Stimulated activated CD4-positive, alpha-beta T cell treated with anti-CD3 and anti-CD28 coated beads, Interleukin-2, amount 100 ng/mL, for 24 hours (primary cell): ENCODE data around the gene GGTA1.
"Not testable (repeated sequence)": the region's sequence is repeated elsewhere in the genome, so short reads cannot be mapped to it uniquely, and the experiment has no call there.

Experiments
- DNase-seq, 2 donors: peaks; one replicate each; pipeline ENCODE4 v3.0.0-alpha.2; 2020

GGTA1 gene

DNA sequence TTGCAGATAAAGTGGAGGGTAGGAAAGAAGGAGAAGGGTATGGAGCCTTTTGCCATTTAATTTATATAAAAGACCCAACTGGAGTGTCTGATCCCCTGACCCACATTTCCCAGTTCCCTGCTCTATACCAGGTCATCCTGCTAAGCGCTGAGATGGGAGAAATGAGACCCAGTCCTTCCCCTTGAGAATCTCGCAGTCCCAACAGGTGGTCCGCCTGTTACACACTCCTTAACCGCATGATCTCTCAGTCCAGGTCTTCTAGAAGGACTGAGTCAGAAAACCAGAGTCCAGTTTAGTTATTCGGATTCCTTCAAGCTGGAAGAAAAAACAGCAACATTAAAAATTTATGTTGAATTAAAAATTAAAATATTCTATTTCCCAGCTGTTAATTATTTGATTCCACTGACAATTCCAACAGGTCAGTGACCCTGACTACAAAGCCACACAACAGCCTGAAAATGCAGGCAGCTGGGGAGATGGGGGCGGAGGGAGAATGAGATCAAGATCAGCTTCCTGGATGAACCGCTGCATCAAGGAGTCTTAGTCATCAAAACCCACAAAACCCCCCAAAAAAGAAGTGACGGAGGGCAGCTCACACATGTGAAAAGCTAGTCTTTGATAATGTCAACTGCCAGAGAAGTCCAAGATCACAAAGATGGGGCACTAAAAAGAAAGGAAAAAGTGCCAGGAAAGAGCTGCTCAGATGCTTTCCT is 44.0 kb downstream of the GGTA1 start:
- DNase-seq, result peak in 1 of 2 donors; percentile 29

DNA sequence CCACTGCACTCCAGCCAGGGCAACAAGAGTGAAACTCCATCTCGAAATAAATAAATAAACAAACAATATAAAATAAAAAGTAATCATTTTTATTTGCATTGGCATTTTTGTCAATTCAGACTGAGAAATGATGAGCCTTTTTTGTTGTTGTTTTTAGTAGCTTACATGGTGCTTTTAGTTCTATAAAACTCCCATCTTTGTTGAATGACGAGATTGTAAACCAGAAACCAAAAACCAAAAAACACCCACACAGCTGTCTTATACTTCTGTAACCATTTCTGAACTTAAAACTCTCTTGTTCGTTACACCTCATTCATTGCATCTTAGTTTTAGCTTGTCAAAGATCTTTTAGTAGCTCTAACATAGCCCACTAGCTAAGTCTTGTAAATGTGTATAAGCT is 44.7 kb downstream of the GGTA1 start:
- no peak for DNase-seq

DNA sequence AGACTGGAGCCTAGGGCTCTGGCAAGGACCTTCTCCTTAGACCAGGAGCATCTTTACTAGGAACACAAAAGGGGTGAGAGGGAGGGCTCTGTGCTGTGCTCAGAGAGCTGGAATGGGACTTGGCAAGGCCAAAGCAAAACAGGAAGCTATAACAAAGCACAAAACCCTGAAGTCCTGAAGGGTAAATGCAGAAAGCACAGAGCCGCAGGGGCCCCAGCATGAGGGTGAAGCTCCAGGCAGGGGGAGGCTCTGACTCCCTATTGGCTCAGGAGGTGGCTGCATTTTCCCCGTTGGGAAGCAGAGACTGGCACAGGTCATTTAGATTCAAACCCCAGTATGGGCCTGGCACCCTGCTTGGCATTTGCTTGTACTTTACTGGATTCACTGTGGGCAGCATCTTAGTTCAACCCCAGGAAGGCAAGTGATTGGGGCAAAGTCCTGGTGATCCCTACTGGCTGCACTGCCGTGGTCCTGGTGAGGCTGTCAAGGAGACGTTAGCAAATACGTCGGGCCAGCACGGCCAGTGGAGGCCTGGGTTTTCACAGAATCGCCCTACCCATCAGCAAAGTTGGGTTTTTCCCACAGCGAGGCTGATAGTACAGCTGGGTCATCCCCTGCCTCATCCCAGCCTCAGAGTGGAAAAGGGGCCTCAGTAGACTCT is 46.3 kb downstream of the GGTA1 start:
- DNase-seq, result no peak

DNA sequence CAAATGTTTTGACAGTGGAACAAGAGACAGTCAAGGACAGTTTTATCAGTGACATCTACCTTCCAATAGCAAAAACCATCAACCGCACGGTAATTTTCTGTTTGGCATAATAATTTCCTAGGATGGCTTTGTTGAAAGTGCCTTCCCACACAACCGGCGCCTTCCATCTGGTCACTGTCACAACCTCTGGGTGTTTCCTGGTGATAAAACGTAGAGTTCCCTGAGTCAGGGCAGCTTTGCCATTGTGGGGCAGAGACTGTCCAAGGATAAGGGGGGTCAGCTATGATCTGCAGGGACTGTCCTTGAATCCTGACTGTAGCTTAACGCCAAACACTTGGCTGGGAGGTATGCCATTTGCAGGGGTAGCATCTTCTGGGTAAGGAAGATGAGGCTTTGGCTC is 47.6 kb downstream of the GGTA1 start:
- no peak for DNase-seq

DNA sequence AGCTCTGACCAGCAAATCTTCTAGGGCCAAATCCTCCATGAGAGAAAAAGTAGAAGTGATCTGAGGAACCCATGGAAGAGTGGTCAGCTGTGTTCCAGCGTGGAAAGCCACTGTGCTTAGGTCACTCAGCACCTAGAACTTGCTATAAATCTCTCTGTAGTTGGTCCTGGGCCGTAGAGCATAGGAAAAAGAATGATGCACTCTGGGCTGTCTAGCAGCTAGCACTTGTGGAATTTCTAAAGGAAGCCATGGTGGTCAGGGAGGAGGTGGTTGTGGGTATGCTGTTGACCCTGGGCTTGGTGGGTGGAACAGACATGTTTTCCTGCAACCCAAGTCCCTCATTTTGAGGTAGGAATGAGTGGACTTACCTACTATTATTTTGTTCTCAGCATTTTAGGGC is 48.1 kb downstream of the GGTA1 start:
- no peak for DNase-seq

DNA sequence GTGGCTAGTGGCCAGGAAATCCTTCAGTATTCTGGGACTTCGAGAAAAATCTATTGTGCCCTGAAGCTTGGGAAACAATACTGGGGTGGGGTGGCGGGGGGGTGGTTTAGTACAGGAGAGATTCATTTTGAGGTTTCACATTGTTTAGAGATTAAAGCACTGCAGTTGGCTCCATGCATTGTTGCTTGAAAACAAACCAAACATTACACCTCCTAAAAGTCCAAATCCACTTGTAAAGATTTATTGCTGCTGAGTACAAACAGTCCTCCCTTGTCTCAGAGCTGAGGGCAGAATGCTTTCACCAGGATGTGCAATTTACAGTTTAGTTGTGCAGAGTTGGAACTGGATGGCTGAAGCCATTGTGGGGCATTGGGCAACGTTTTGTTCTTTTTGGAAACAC is 49.4 kb downstream of the GGTA1 start:
- DNase-seq, result no peak

DNA sequence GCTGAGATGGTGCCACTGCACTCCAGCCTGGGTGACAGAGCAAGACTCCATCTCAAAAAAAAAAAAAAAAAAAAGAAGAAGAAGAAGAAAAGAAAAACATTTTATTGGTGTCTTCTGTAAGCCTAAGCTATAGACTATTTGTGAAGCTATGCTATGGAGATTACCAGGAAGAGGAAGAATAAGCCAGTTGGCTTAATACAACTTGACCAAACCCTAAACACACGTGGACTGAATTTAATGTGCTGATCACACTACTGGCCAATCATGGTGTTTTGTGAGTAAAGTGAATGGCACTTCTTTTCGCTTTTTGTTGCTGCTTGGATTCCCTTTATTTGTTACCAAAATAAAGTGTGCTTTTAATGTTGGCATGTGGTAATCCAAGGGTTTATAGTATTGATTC is 49.9 kb downstream of the GGTA1 start:
- no peak for DNase-seq

DNA sequence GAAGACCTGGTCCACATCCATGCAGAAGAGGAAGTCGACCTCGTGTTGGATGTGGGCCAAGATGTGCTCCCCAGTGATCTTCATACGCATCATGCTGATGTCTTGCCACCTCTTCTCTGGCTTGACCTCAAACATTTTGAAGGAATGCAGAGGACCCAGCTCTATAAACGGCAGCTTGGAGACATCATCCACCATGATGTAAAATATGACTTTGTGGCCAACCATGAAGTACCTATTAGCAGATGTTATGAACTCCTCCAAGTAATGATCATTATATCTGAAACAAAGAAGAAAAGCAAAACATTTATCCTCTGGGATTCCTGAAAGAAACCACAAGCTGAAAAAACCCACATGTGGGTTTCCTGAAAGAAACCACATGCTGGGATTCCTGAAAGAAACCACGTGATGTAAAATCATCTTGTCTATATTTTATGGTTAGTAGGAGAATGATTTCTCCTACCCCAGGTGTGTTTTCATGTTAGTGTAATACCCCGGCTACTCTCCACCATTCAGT is 52.3 kb downstream of the GGTA1 start:
- no peak for DNase-seq

DNA sequence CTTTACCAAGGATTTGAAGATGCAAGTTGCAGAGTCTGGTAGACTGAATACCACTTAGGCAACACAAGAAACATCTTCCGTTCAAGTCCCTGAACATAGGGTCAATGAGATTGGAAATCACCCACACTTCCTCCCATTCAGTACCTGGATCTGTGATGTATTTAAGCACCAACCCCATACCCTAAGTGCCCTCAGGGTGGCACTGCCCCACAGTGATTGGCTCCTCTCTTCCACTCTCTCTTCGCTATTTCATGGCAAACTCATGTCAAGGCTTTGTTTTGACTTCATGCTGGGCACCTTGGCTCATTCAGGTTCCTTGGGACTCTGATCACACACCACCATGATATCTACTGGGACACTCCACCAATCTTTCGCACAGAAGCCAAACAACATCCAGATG is 53.7 kb downstream of the GGTA1 start:
- no peak for DNase-seq

DNA sequence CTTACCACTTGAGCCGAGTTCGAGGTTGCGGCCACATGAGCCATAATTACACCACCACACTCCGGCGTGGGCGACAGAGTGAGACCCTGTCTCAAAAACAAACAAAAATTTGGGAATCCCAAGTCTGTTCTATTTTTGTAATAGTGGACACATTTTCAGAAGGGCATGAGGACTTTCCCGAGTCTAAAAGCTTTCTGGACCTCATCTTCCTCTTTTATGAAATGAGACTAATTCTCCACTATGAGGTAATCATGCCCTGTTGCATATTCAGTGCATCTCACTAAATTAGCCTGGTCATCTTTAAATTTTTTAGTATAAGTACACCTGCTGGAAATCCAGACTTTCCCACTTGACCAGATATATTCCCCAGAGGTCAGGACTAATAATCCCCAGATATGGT is 55.7 kb downstream of the GGTA1 start:
- DNase-seq, result no peak

DNA sequence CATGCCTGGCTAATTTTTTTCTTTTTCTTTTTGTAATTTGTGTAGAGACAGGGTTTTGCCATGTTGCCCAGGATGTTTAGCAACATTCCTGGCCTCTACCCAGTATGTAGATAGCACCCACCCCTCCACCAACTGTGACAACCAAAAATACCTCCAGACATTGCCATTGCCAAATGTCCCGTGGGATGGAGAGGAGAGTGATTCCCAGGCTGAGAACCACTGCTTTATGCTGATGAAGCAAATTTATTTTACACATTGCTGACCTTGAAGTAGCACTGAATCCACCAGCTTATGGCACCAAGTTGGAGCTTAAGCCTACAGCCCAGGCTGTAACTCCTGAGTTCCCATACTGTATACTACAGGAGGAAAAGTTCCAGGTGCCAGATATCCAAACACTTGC is 58.5 kb downstream of the GGTA1 start:
- DNase-seq, result no peak

DNA sequence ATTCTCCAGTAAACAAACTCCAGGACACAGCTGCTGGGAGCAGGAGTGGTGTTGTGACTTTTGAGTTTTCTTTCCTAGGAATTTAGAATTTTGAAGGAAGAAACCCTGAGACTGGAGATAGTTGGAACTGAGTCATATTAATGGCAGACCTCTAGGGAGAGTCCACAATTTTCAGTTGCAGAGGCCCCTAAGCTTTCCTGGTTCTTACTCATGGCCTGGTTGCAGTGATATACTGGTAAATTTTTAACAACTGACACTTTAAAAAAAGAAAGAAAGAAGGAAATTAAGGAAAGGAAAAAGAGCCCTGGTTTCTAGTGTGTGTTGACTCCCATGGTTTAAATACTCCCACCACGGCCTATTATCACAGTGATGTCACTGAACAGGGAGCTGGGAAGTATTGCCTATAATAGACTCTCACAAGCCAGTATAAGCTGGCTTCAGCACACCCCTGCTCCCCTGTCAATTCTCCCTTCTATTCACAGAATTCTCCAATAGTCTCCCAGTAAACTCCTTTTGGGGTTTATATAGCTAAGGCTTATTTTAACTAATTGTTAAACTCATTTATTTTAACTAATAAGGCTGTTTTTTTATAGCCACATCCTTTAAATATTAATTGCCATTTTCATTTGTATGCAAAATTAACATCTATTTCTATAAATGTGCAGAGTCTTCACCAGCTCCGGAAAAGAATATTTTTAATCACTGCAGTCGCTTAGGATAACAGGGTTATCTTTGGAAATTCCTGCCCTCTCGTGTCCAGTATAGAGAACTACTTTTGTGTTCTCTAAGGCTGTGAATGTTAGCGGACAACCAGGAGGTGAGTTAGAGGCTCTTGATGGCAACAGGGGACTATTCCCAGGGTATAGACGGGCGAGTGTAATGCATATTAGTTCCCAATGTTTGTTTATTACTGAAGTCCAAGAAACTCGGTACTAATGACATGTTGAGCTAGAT is 59.7 kb downstream of the GGTA1 start:
- DNase-seq, result no peak

DNA sequence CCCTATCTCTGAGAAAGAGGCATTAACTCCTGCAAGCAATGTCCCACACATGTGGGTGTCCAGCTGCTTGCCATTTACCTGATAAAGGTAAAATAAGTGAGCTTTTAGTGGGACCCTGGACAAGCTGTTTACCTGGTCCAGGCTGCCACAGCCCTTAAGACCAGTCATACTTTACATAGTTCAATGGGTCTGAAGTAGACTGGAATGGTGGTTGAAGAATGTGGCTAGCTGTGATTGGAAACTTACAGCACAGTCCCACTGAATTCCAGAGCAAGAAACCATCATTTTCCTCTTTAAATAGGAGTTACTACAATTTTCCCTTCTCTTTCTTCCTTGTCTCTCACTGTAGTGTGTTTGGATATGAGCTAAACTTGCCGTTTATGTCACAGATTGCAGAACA is 60.6 kb downstream of the GGTA1 start:
- DNase-seq, result no peak

DNA sequence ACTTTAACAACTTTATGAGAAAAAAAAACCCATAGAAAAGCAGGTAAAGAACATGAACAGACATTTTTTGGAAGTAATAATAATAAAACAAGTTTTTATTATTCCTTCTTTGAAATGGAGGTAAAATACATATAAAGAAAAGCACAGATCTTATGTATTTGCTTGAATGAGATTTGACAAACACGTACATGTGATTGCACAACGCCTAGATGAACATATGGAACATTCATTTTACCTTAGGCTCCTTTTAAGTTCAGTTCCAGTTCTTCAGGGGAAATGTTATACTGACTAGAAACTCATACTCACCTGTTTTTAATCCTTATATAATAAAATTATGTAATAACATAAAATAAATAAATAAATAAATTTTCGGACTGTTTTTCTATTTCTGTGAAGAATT is 61.8 kb downstream of the GGTA1 start:
- DNase-seq, result no peak

DNA sequence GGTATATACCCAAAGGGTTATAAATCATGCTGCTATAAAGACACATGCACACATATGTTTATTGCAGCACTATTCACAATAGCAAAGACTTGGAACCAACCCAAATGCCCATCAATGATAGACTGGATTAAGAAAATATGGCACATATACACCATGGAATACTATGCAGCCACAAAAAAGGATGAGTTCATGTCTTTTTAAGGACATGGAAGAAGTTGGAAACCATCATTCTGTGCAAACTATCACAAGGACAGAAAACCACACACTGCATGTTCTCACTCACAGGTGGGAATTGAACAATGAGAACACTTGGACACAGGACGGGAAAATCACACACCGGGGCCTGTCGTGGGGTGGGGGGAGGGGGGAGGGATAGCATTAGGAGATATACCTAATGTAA is 62.6 kb downstream of the GGTA1 start:
- not testable (repeated sequence) for DNase-seq

DNA sequence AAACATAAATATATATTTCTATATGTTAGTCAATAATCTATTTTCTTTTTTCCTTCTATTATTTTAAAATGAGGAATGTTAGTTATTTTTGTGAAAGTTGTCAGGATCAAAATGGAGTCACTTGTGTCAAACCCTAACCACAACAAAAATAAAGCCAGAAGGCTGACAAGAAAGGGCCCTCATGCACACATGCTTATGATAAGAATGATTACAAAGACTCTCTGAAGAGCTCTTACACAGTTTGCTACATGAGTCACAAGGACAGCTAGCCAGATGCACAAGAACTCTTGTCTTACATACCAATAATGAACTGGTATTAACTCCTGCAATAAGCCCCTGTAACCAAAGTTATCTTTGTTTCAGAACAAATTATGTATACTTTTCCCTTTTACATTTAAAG is 64.7 kb downstream of the GGTA1 start:
- no peak for DNase-seq

DNA sequence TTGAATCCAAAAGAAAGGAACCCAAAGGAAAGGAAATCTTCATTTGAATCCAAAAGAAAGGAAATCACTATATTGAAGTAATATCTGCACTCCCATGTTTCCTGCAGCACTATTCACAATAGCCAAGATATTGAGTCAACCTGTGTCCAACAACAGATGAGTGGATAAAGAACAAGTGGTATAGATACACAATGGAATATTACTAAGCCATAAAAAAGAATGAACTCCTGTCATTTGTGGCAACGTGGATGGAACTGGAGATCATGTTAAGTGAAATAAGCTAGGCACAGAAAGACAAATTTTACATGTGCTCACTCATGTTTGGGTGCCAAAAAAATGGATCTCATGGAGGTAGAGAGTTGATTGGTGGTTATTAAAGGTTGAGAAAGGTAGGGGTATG is 71.7 kb downstream of the GGTA1 start:
- DNase-seq, result no peak

DNA sequence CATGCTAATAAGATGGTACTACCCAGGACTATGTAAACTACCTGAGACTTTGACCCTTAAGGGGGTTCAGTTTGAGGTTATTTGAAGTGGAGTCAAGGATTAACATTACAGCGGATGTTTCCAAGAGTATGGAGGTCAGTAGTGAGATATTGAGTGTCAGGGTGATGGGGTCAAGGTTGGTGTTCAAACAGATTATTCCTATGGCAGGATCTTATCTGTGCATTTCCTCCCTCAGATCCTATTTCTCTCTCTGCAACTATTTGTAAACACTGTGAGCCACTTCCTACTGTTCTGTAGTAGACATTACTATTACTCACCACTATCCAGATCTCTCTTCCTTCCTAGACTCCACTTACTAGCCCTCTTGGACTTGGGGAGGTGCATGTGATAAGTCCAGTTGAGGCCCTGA is 75.6 kb downstream of the GGTA1 start:
- DNase-seq, result no peak

DNA sequence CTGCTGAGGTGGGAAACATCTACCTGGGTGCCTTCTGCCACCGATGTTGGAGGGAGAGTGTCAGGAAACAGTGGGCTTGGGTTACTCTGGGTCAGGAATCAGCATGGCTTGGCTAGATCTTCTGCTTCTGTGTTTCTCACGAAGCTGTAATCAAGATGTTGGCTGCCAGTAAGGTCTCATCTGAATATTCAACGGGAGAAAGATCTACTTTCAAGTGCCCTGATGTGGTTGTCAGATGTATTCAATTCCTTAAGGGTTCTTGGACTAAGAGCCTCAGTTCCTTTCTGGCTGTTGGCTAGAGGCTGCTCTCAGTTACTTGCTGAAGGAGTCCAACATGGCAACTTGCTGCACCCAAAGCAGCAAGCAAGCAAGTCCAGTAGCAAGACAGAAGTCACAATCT is 87.7 kb downstream of the GGTA1 start:
- no peak for DNase-seq

DNA sequence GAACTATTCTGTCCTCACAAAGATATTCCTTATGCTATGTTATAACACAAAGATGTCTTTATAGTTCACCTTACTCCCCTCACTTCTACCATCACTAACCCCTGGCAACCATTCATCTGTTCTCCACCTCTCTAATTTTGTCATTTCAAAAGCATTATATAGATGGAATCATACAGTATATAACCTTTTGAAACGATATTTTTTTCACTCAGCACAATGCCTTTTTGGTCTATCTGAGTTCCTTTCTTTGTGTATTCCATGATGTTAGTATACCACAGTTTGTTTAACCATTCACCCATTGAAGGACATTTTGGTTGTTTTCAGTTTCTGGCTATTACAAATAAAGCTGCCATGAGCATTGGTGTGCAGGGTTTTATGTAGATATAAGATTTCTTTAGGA is 93.7 kb downstream of the GGTA1 start:
- no peak for DNase-seq
